ENCODE data around the gene SHC4. TPM values are rescaled to one million over a fixed set of nuclear protein-coding genes. Genes with fewer than 3 reads are reported as not detected.

The SHC4 gene
- total RNA-seq, 1 donor from 2014 or later = 2.2 TPM

- no peak overlapping the region for H3K27ac ChIP-seq
- H3K4me1 ChIP-seq = peaks cover 7% of the 10 kb centered on the region
- no peaks in the 10 kb centered on the region for H3K79me2 ChIP-seq (ENCODE audit: low read depth)
- Mint-ChIP-seq H3K9me3 (no peaks in the 10 kb centered on the region), H3K27ac (no peak overlapping the region), H3K4me1 (peaks cover 3% of the 10 kb centered on the region), H3K4me3 (no peak overlapping the region), H3K27me3 (ENCODE audit: insufficient read depth, low read depth) (peaks cover 2% of the 10 kb centered on the region), H3K36me3 (no peaks in the 10 kb centered on the region)
- H3K9me3 ChIP-seq (ENCODE audit: low read depth) = no peaks in the 10 kb centered on the region
- no peak overlapping the region for H2AFZ ChIP-seq (replicated peaks)
- TF ChIP-seq EZH2 (IDR thresholded peaks at IDR 0.05) (no peak), EZH2phosphoT487 (IDR thresholded peaks at IDR 0.05) (no peak)
- TF ChIP-seq, protein P1, sequence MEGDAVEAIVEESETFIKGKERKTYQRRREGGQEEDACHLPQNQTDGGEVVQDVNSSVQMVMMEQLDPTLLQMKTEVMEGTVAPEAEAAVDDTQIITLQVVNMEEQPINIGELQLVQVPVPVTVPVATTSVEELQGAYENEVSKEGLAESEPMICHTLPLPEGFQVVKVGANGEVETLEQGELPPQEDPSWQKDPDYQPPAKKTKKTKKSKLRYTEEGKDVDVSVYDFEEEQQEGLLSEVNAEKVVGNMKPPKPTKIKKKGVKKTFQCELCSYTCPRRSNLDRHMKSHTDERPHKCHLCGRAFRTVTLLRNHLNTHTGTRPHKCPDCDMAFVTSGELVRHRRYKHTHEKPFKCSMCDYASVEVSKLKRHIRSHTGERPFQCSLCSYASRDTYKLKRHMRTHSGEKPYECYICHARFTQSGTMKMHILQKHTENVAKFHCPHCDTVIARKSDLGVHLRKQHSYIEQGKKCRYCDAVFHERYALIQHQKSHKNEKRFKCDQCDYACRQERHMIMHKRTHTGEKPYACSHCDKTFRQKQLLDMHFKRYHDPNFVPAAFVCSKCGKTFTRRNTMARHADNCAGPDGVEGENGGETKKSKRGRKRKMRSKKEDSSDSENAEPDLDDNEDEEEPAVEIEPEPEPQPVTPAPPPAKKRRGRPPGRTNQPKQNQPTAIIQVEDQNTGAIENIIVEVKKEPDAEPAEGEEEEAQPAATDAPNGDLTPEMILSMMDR (IDR thresholded peaks at IDR 0.05) = no peak
- no peak overlapping the region for H3K4me2 ChIP-seq
- H3K4me3 ChIP-seq = no peak overlapping the region
- H3K27me3 ChIP-seq = no peaks in the 10 kb centered on the region
- no peaks in the 10 kb centered on the region for H3F3A ChIP-seq (ENCODE audit: low read depth)
- DNase-seq (ENCODE audit: low spot score) = no peak
- no peak overlapping the region for H3K9ac ChIP-seq
- no peaks in the 10 kb centered on the region for H4K20me1 ChIP-seq (ENCODE audit: low read depth)
- H3K36me3 ChIP-seq = no peaks in the 10 kb centered on the region
Measured at GRCh38 chr15:48930735-48931134, 33.0 kb downstream of the SHC4 start.

DNA sequence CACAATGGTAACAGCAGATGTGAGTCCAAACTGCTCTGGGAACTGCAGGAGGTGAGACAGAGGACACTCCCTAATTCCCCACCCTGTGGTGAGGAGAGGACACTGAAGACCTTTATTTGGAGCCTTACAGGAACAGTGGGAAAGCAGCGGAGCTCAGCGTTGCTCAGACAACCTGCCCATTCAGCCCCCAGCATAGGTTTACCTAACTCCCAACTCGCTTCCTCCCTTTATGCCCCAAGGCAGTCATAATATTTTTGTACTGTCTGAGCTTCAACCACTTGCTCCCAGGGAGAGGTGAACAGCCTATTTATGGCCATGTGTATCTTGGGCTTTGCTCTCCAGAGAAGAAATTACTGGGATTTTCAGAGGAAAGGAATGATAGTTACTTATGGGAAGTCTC is 34.1 kb downstream of the SHC4 start:
- H3K4me2 ChIP-seq = no peak overlapping the region
- H4K20me1 ChIP-seq (ENCODE audit: low read depth) = no peaks in the 10 kb centered on the region
- peak overlapping the region; percentile 69 for H2AFZ ChIP-seq (replicated peaks)
- no peaks in the 10 kb centered on the region for H3K36me3 Mint-ChIP-seq
- H3K27ac Mint-ChIP-seq = no peak overlapping the region
- no peak overlapping the region for H3K9ac ChIP-seq
- H3K27me3 ChIP-seq = no peaks in the 10 kb centered on the region
- no peaks in the 10 kb centered on the region for H3F3A ChIP-seq (ENCODE audit: low read depth)
- peaks cover 3% of the 10 kb centered on the region for H3K4me1 Mint-ChIP-seq
- no peak overlapping the region for H3K27ac ChIP-seq
- no peaks in the 10 kb centered on the region for H3K36me3 ChIP-seq
- H3K79me2 ChIP-seq (ENCODE audit: low read depth) = no peaks in the 10 kb centered on the region
- no peaks in the 10 kb centered on the region for H3K9me3 Mint-ChIP-seq
- no peak overlapping the region for H3K4me3 Mint-ChIP-seq
- TF ChIP-seq, protein P1 (IDR thresholded peaks at IDR 0.05) = no peak
- TF ChIP-seq EZH2 (IDR thresholded peaks at IDR 0.05) (no peak), EZH2phosphoT487 (IDR thresholded peaks at IDR 0.05) (no peak)
- peaks cover 2% of the 10 kb centered on the region for H3K27me3 Mint-ChIP-seq (ENCODE audit: insufficient read depth, low read depth)
- peaks cover 7% of the 10 kb centered on the region for H3K4me1 ChIP-seq
- peak; percentile 13 for DNase-seq (ENCODE audit: low spot score)
- no peaks in the 10 kb centered on the region for H3K9me3 ChIP-seq (ENCODE audit: low read depth)
- no peak overlapping the region for H3K4me3 ChIP-seq

DNA sequence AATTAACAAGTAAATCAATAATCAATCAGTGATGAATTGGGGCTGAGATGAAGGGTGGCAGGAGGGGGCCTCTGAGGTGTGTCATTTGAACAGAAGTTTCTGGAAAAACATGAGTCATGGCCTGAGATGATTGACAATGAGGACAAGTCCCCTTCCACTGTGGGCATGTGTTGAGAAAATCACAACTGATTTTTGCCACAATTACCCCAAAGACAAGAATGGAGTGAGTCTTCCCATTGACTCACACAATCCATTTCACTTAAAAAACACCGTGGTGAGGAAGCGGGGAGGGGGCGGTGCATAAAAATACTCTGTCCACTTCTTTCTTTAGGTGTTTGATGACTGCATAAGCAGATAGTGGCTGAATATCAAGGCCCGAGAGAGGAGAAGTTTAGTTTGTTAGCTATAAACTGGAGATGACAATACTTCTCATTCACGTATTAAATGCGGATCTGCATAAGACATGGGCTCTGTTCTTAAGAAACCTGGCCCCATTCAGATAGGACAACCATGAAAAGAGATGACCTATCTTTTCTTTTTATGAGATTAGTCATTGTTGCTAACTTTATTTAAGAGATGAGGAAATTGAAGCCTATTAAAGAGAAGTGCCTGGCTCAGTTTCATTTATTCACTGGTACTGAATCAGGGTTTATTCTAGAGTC is 34.7 kb downstream of the SHC4 start:
- no peak overlapping the region for H3K9ac ChIP-seq
- H3K27ac ChIP-seq = no peak overlapping the region
- H3K79me2 ChIP-seq (ENCODE audit: low read depth) = no peaks in the 10 kb centered on the region
- no peak overlapping the region for H3K27ac Mint-ChIP-seq
- H3K27me3 ChIP-seq = no peaks in the 10 kb centered on the region
- peaks cover 2% of the 10 kb centered on the region for H3K27me3 Mint-ChIP-seq (ENCODE audit: insufficient read depth, low read depth)
- H3K9me3 Mint-ChIP-seq = no peaks in the 10 kb centered on the region
- no peak overlapping the region for H3K4me3 ChIP-seq
- H3K4me1 ChIP-seq = peaks cover 7% of the 10 kb centered on the region
- peaks cover 3% of the 10 kb centered on the region for H3K4me1 Mint-ChIP-seq
- H4K20me1 ChIP-seq (ENCODE audit: low read depth) = no peaks in the 10 kb centered on the region
- DNase-seq (ENCODE audit: low spot score) = no peak
- no peak overlapping the region for H2AFZ ChIP-seq (replicated peaks)
- H3K4me3 Mint-ChIP-seq = no peak overlapping the region
- H3K36me3 ChIP-seq = no peaks in the 10 kb centered on the region
- no peaks in the 10 kb centered on the region for H3K9me3 ChIP-seq (ENCODE audit: low read depth)
- H3F3A ChIP-seq (ENCODE audit: low read depth) = no peaks in the 10 kb centered on the region
- H3K36me3 Mint-ChIP-seq = no peaks in the 10 kb centered on the region
- TF ChIP-seq EZH2phosphoT487 (IDR thresholded peaks at IDR 0.05) (no peak), EZH2 (IDR thresholded peaks at IDR 0.05) (no peak)
- TF ChIP-seq, protein P1 (IDR thresholded peaks at IDR 0.05) = no peak
- no peak overlapping the region for H3K4me2 ChIP-seq
